Breast epithelium (tissue), 4 donors: ENCODE data around the gene MRPS25. TPM values are rescaled to one million over a fixed set of nuclear protein-coding genes. Genes with fewer than 3 reads are reported as not detected.

Experiments used
- DNase-seq, 2 donors: peaks; one replicate each; pipeline ENCODE4 v3.0.0-alpha.2; 2019; ENCODE audit warnings: low spot score in 2 of 2
- H3K27ac ChIP-seq, 2 donors: fragments of 200-600 bp; sonication (generic) in 1 of 2; one replicate each; pipeline ENCODE4 v1.5.1; 2016 to 2019; ENCODE audit warnings: mild to moderate bottlenecking in 1 of 2
- H3K27me3 ChIP-seq, 2 donors: fragments of 200-600 bp; sonication (generic) in 1 of 2; one replicate each; pipeline versions ENCODE4 v1.5.1 to v1.6.0; 2017 to 2019; ENCODE audit warnings: control low read depth in 1 of 2, mild to moderate bottlenecking in 1 of 2
- H3K36me3 ChIP-seq: fragments of 200-600 bp; one replicate; pipeline ENCODE4 v1.5.1; 2019
- H3K4me1 ChIP-seq, 2 donors: fragments of 200-600 bp; sonication (generic); one replicate each; pipeline ENCODE4 v1.5.1; 2016 to 2019; ENCODE audit warnings: control low read depth in 1 of 2
- H3K4me3 ChIP-seq, 3 donors: fragments of 200-600 bp; sonication (generic); 1 replicate in 2 of 3; 2 replicates in 1 of 3; pipeline ENCODE4 v1.5.1; 2016 to 2019; ENCODE audit warnings: mild to moderate bottlenecking in 3 of 3, moderate library complexity in 2 of 3
- H3K9me3 ChIP-seq, 2 donors: fragments of 200-600 bp; sonication (generic) in 1 of 2; one replicate each; pipeline ENCODE4 v1.5.1; 2016 to 2019; ENCODE audit warnings: control low read depth in 1 of 2
- CTCF ChIP-seq, 3 donors: fragments of 450-650 bp; IDR thresholded peaks; one replicate each; pipeline ENCODE4 v1.5.1; 2016 to 2017; ENCODE audit warnings: antibody characterized with exemption in 3 of 3, mild to moderate bottlenecking in 3 of 3, moderate library complexity in 3 of 3
- POLR2A ChIP-seq: fragments of 450-650 bp; IDR thresholded peaks from one replicate; pipeline ENCODE4 v1.6.1; 2016; ENCODE audit warnings: antibody characterized with exemption, mild to moderate bottlenecking, moderate library complexity
- POLR2AphosphoS5 ChIP-seq, 3 donors: sonication (generic); formaldehyde crosslinking; IDR thresholded peaks; one replicate each; pipeline ENCODE4 v1.6.1; 2017; ENCODE audit warnings: antibody characterized with exemption in 3 of 3
- intact Hi-C: fragments of 100-400 bp; cut with DNase I; formaldehyde crosslinking; loops from one replicate; pipeline ENCODE4 v1.15.1; 2023; ENCODE audit warnings: low total_unique reads
- total RNA-seq, 3 donors: library from RNA; depleted of rRNA; stranded (reverse); fragments of >200 nt; gene quantifications; one replicate each; pipeline ENCODE4 v1.1.0, GENCODE V29; 2016

Gene MRPS25
- total RNA-seq, 3 donors from 2014 or later: 19.5 to 40.0 (median 36.4) TPM

GRCh38 chr3:15069441-15069840, 4.3 kb upstream of the MRPS25 start:
- H3K9me3 ChIP-seq: no peaks in the 10 kb centered on the region
- no peak for DNase-seq
- H3K27ac ChIP-seq: no peak overlapping the region
- H3K4me3 ChIP-seq: no peak overlapping the region
- TF ChIP-seq POLR2A: no peak
- TF ChIP-seq CTCF (IDR thresholded peaks at IDR 0.05): no peak
- no peak for TF ChIP-seq POLR2AphosphoS5 (IDR thresholded peaks at IDR 0.05)
- intact Hi-C loops: no loop called here
- no peaks in the 10 kb centered on the region for H3K4me1 ChIP-seq
- H3K27me3 ChIP-seq: no peaks in the 10 kb centered on the region
- H3K36me3 ChIP-seq: no peaks in the 10 kb centered on the region

- H3K27ac ChIP-seq: no peak overlapping the region
- H3K9me3 ChIP-seq: no peaks in the 10 kb centered on the region
- intact Hi-C loops: no loop called here
- H3K4me3 ChIP-seq: no peak overlapping the region
- H3K36me3 ChIP-seq: no peaks in the 10 kb centered on the region
- no peaks in the 10 kb centered on the region for H3K27me3 ChIP-seq
- no peak for DNase-seq
- TF ChIP-seq POLR2A (no peak), CTCF (IDR thresholded peaks at IDR 0.05) (no peak), POLR2AphosphoS5 (IDR thresholded peaks at IDR 0.05) (no peak)
- H3K4me1 ChIP-seq: peaks cover 0 to 9% of the 10 kb centered on the region in 2 donors
Measured at GRCh38 chr3:15066467-15066866, 1.4 kb upstream of the MRPS25 start.

GRCh38 chr3:15065550-15066007, 464 bp upstream of the MRPS25 start:
- DNase-seq: no peak
- no peak for TF ChIP-seq POLR2A
- Histone ChIP-seq H3K4me1 (peaks cover 0 to 9% of the 10 kb centered on the region in 2 donors), H3K27me3 (no peaks in the 10 kb centered on the region), H3K9me3 (no peaks in the 10 kb centered on the region), H3K27ac (peak overlapping the region; percentile 83 to 86), H3K4me3 (peak overlapping the region; percentile 89 to 92 (median 92)), H3K36me3 (no peaks in the 10 kb centered on the region)
- intact Hi-C loops: no loop called here

DNA sequence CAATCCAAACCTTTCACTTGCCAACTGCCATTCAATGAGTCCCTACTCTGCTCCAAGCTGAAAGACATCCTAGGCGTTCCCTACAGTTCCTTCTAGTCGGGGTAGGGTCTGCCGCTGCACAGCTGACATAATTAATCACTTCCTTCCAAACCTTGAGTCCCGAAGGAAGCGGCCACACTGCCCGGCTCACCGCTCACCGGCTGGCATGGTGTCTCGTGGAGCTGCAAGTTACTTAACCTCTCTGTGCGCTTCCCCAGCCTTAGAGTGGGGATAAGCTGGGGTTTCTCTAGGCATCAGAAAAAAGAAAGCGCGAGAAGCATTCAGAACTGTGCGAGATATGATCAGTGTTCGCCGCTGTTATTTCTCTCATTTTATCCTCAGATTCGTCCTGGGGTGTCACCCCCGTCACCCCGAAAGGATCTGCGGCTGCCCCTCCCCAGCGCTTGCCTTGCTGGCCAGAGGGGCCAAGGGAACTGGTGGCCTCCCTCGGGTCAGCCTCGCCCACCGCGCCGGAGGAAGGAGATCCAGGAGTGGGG, 748 bp downstream of the MRPS25 start:
- no peaks in the 10 kb centered on the region for H3K36me3 ChIP-seq
- H3K27ac ChIP-seq: peak overlapping the region; percentile 83 to 86
- H3K4me1 ChIP-seq: peaks cover 0 to 9% of the 10 kb centered on the region in 2 donors
- intact Hi-C loops: no loop called here
- no peaks in the 10 kb centered on the region for H3K9me3 ChIP-seq
- no peak for DNase-seq
- peak overlapping the region; percentile 89 to 92 (median 92) for H3K4me3 ChIP-seq
- H3K27me3 ChIP-seq: no peaks in the 10 kb centered on the region
- TF ChIP-seq POLR2A: no peak
- TF ChIP-seq CTCF (IDR thresholded peaks at IDR 0.05): no peak
- TF ChIP-seq POLR2AphosphoS5 (IDR thresholded peaks at IDR 0.05): no peak

- TF ChIP-seq POLR2AphosphoS5 (IDR thresholded peaks at IDR 0.05): no peak
- TF ChIP-seq CTCF (IDR thresholded peaks at IDR 0.05): no peak
- TF ChIP-seq POLR2A: no peak
- intact Hi-C loops: no loop called here
- Histone ChIP-seq H3K27me3 (no peaks in the 10 kb centered on the region), H3K4me3 (peak overlapping the region; percentile 89 to 92 (median 92)), H3K4me1 (peaks cover 0 to 9% of the 10 kb centered on the region in 2 donors), H3K9me3 (no peaks in the 10 kb centered on the region), H3K36me3 (no peaks in the 10 kb centered on the region), H3K27ac (peak overlapping the region in 1 of 2 donors; percentile 86)
- no peak for DNase-seq
Measured at GRCh38 chr3:15063656-15064286, 1.3 kb downstream of the MRPS25 start.
